GM12878 (cell line): ENCODE results near the gene SYNJ2.

Experiments
- ATF3 ChIP-seq: IDR thresholded peaks from 2 replicates; pipeline ENCODE4 v1.6.1; 2011; ENCODE audit warnings: low read depth, mild to moderate bottlenecking, low read length, moderate library complexity, borderline replicate concordance; ENCODE audit errors: extremely low read depth
- ATF7 ChIP-seq: fragments of 450-650 bp; IDR thresholded peaks from 2 replicates; pipeline ENCODE4 v1.6.1; 2016; ENCODE audit warnings: low read depth, mild to moderate bottlenecking
- CEBPZ ChIP-seq: fragments of 150-350 bp; IDR thresholded peaks from 2 replicates; pipeline ENCODE4 v1.6.1; 2016; ENCODE audit warnings: low read depth, low read length
- CREB1 ChIP-seq: IDR thresholded peaks from 2 replicates; pipeline ENCODE4 v1.6.1; 2012; ENCODE audit warnings: low read depth, mild to moderate bottlenecking, inconsistent platforms
- CTCF ChIP-seq, 3 experiments: IDR thresholded peaks in 2 of 3; conservative IDR thresholded peaks in 1 of 3; 2 replicates each; pipeline ENCODE4 v1.5.1; 2011; ENCODE audit warnings: low read depth in 3 of 3, low read length in 3 of 3, mild to moderate bottlenecking in 3 of 3, control low read depth in 2 of 3, moderate library complexity in 2 of 3, inconsistent platforms in 1 of 3, mixed read lengths in 1 of 3; ENCODE audit not compliant: control insufficient read depth in 2 of 3, insufficient read depth in 1 of 3; ENCODE audit errors: extremely low read depth in 1 of 3
- GABPA ChIP-seq: IDR thresholded peaks from 2 replicates; pipeline ENCODE4 v1.6.1; 2014; ENCODE audit warnings: antibody characterized with exemption, low read depth, mild to moderate bottlenecking, inconsistent platforms
- HDAC2 ChIP-seq: fragments of 200-600 bp; sonication (generic); IDR thresholded peaks from 2 replicates; pipeline ENCODE4 v1.6.1; 2017
- HDAC6 ChIP-seq: fragments of 200-600 bp; sonication (generic); IDR thresholded peaks from one replicate; pipeline ENCODE4 v1.8.0; 2017; ENCODE audit warnings: antibody characterized with exemption; ENCODE audit not compliant: unreplicated experiment
- MAX ChIP-seq: IDR thresholded peaks from 2 replicates; pipeline ENCODE4 v1.6.1; 2012; ENCODE audit warnings: low read depth, low read length, improper control_type of control experiment
- MYC ChIP-seq: IDR thresholded peaks from 2 replicates; pipeline ENCODE4 v1.6.1; 2011; ENCODE audit warnings: mild to moderate bottlenecking, low read length, moderate library complexity, inconsistent platforms; ENCODE audit not compliant: insufficient read depth, insufficient replicate concordance, insufficient read length, severe bottlenecking
- POLR2A ChIP-seq: IDR thresholded peaks from 2 replicates; pipeline ENCODE4 v1.6.1; 2011; ENCODE audit warnings: low read depth, mild to moderate bottlenecking, low read length
- YY1 ChIP-seq: IDR thresholded peaks from 2 replicates; pipeline ENCODE4 v1.6.1; 2011; ENCODE audit warnings: low read depth, mild to moderate bottlenecking, low read length

- TF ChIP-seq POLR2A (no peak), CTCF (IDR thresholded peaks at IDR 0.05 in 2 of 3, conservative IDR thresholded peaks at IDR 0.05 in 1 of 3; ENCODE audit: control insufficient read depth in 2 of 3, extremely low read depth in 1 of 3, insufficient read depth in 1 of 3, low read depth in 3 of 3, low read length in 3 of 3) (no peak), HDAC2 (no peak), HDAC6 (no peak), ATF3 (no peak), CEBPZ (no peak), GABPA (no peak), CREB1 (no peak), MAX (no peak), YY1 (no peak), MYC (no peak), ATF7 (no peak)
Observed at GRCh38 chr6:158046201-158047126, 64.8 kb downstream of the SYNJ2 start.
